Upper lobe of left lung (tissue), 4 donors: ENCODE data around the gene FAM171A1.

ENCODE experiments used
- EP300 ChIP-seq, 4 donors: sonication (generic); formaldehyde crosslinking; IDR thresholded peaks; one replicate each; pipeline ENCODE4 v1.5.1; 2017; ENCODE audit warnings: antibody characterized with exemption in 4 of 4, control low read depth in 2 of 4
- POLR2A ChIP-seq, 4 donors: fragments of 450-650 bp; IDR thresholded peaks; one replicate each; pipeline ENCODE4 v1.5.1; 2016 to 2017; ENCODE audit warnings: antibody characterized with exemption in 4 of 4, mild to moderate bottlenecking in 2 of 4
- TF ChIP-seq, protein P1 (sequence below), 6 experiments: fragments of 450-650 bp in 4 of 6; fragments of 200-600 bp in 2 of 6; sonication (generic) in 2 of 6; IDR thresholded peaks; one replicate each; pipeline ENCODE4 v1.5.1; 2016 to 2019; ENCODE audit warnings: antibody characterized with exemption in 6 of 6

- TF ChIP-seq, protein P1, sequence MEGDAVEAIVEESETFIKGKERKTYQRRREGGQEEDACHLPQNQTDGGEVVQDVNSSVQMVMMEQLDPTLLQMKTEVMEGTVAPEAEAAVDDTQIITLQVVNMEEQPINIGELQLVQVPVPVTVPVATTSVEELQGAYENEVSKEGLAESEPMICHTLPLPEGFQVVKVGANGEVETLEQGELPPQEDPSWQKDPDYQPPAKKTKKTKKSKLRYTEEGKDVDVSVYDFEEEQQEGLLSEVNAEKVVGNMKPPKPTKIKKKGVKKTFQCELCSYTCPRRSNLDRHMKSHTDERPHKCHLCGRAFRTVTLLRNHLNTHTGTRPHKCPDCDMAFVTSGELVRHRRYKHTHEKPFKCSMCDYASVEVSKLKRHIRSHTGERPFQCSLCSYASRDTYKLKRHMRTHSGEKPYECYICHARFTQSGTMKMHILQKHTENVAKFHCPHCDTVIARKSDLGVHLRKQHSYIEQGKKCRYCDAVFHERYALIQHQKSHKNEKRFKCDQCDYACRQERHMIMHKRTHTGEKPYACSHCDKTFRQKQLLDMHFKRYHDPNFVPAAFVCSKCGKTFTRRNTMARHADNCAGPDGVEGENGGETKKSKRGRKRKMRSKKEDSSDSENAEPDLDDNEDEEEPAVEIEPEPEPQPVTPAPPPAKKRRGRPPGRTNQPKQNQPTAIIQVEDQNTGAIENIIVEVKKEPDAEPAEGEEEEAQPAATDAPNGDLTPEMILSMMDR (IDR thresholded peaks at IDR 0.05), result no peak
- TF ChIP-seq POLR2A (IDR thresholded peaks at IDR 0.05) (no peak), EP300 (IDR thresholded peaks at IDR 0.05) (no peak)
These were observed 61.9 kb downstream of the FAM171A1 start for GRCh38 chr10:15309221-15309620.
